NCI-H524 treated with DMSO at 0.1 percent for 48 hours (cell line): ENCODE data around the gene WDR6.
"Not testable (repeated sequence)": the region's sequence is repeated elsewhere in the genome, so short reads cannot be mapped to it uniquely, and the experiment has no call there.

ENCODE experiments used
- DNase-seq: peaks from one replicate; lab custom pipeline; 2025; lab: John Stamatoyannopoulos, UW

Gene WDR6

GRCh38 chr3:48990636-48991469 lies 16.3 kb upstream of the WDR6 start:
- DNase-seq, result no peak

- DNase-seq, result no peak
Measured at GRCh38 chr3:48991851-48992545, 15.2 kb upstream of the WDR6 start.

GRCh38 chr3:48993834-48994233 lies 13.4 kb upstream of the WDR6 start:
- DNase-seq, result no peak

- no peak for DNase-seq
Measured at GRCh38 chr3:48996640-48997039, 10.6 kb upstream of the WDR6 start.

GRCh38 chr3:48997102-48997635 lies 10.0 kb upstream of the WDR6 start:
- DNase-seq, result no peak

GRCh38 chr3:48997714-48998637 lies 9.2 kb upstream of the WDR6 start:
- DNase-seq, result no peak

- no peak for DNase-seq
Measured at GRCh38 chr3:48999085-48999858, 7.9 kb upstream of the WDR6 start.

GRCh38 chr3:49001155-49001554 lies 6.0 kb upstream of the WDR6 start:
- DNase-seq, result no peak

GRCh38 chr3:49004352-49005302 lies 2.6 kb upstream of the WDR6 start:
- no peak for DNase-seq

GRCh38 chr3:49005303-49005680 lies 1.9 kb upstream of the WDR6 start:
- no peak for DNase-seq

- no peak for DNase-seq
Measured at GRCh38 chr3:49005998-49006397, 1.2 kb upstream of the WDR6 start.

- no peak for DNase-seq
Measured at GRCh38 chr3:49006408-49007067, 653 bp upstream of the WDR6 start.

GRCh38 chr3:49007771-49008528 lies 759 bp downstream of the WDR6 start:
- DNase-seq, result no peak

- DNase-seq, result not testable (repeated sequence)
Measured at GRCh38 chr3:49008627-49009026, 1.4 kb downstream of the WDR6 start.

GRCh38 chr3:49009396-49009795 lies 2.2 kb downstream of the WDR6 start:
- no peak for DNase-seq

GRCh38 chr3:49012441-49013017 lies 5.3 kb downstream of the WDR6 start:
- DNase-seq, result no peak

- no peak for DNase-seq
Measured at GRCh38 chr3:49013113-49013737, 6.0 kb downstream of the WDR6 start.
